GM12878 (cell line): ENCODE data around the gene CD164. TPM values are rescaled to one million over a fixed set of nuclear protein-coding genes. Genes with fewer than 3 reads are reported as not detected.
A peak's percentile ranks its signal among the peaks of the same experiment; 100 is the strongest.

Source experiments
- ATAC-seq: fragments of 200-7000 bp; cut with Tn5 transposase; 3 replicates; pipeline ENCODE4 v1.9.1; 2020; ENCODE audit warnings: mild to moderate bottlenecking, moderate library complexity
- BruUV-seq: library from RNA; stranded (reverse); fragments of 400-500 nt; replicated peaks from 2 replicates; lab custom pipeline; 2021; lab: Mats Ljungman, UMichigan
- CTCF ChIA-PET: fragments of 300-600 bp; sonication (Branson Sonifier 250); formaldehyde crosslinking; extraction: SDS; loops from one replicate; lab custom pipeline; 2021; ENCODE audit warnings: inconsistent platforms; lab: Yijun Ruan, JAX
- POLR2A ChIA-PET: fragments of 350-600 bp; formaldehyde crosslinking; extraction: SDS; loops from one replicate; lab custom pipeline; 2021; ENCODE audit warnings: inconsistent platforms; lab: Charles Lee
- RAD21 ChIA-PET: fragments of 300-600 bp; sonication (Branson Sonifier 250); formaldehyde crosslinking; loops from one replicate; lab custom pipeline; 2023; ENCODE audit warnings: antibody characterized with exemption; ENCODE audit not compliant: unreplicated experiment; lab: Charles Lee
- SMC1A ChIA-PET: fragments of 300-600 bp; sonication (Branson Sonifier 250); formaldehyde crosslinking; loops from one replicate; lab custom pipeline; 2023; ENCODE audit not compliant: unreplicated experiment, uncharacterized antibody; lab: Charles Lee
- DNase-seq: peaks from one replicate; pipeline ENCODE4 v3.0.0-alpha.2; 2011; ENCODE audit warnings: low read depth, low spot score
- FAIRE-seq: peaks from 3 replicates; lab custom pipeline; 2011; peaks lifted over from hg19 to GRCh38; lab: Jason Lieb, UNC
- H2AFZ ChIP-seq: 2 replicates; pipeline ENCODE4 v1.6.0; 2011; ENCODE audit warnings: low read depth, low read length, control low read depth; ENCODE audit not compliant: control insufficient read depth
- H3K27ac ChIP-seq: 2 replicates; pipeline ENCODE4 v1.5.1; 2011; ENCODE audit warnings: control low read depth; ENCODE audit not compliant: control insufficient read depth, insufficient read depth
- H3K27me3 ChIP-seq, 2 experiments: replicated peaks in 1 of 2; 2 replicates each; pipeline versions ENCODE4 v1.6.0 to v1.6.1; 2011; ENCODE audit warnings: low read length in 1 of 2; ENCODE audit not compliant: control insufficient read depth in 2 of 2, insufficient read depth in 2 of 2
- H3K36me3 ChIP-seq, 2 experiments: 2 replicates each; pipeline ENCODE4 v1.5.1; 2011; ENCODE audit warnings: low read length in 1 of 2; ENCODE audit not compliant: control insufficient read depth in 2 of 2, insufficient read depth in 2 of 2
- H3K4me1 ChIP-seq: 2 replicates; pipeline ENCODE4 v1.6.1; 2011; ENCODE audit warnings: mild to moderate bottlenecking, low read length, moderate library complexity, mixed read lengths; ENCODE audit not compliant: control insufficient read depth, insufficient read depth
- H3K4me2 ChIP-seq: 2 replicates; pipeline ENCODE4 v1.6.0; 2011; ENCODE audit warnings: control low read depth; ENCODE audit not compliant: control insufficient read depth, insufficient read depth
- H3K4me3 ChIP-seq: fragments of 200-600 bp; sonication (generic); 2 replicates; pipeline ENCODE4 v1.5.1; 2016
- H3K79me2 ChIP-seq: 2 replicates; pipeline ENCODE4 v1.6.0; 2011; ENCODE audit warnings: low read length; ENCODE audit not compliant: control insufficient read depth, insufficient read depth
- H3K9ac ChIP-seq: 2 replicates; pipeline ENCODE4 v1.8.0; 2011; ENCODE audit warnings: low read length, control low read depth, mixed read lengths; ENCODE audit not compliant: control insufficient read depth, insufficient read depth
- H3K9me3 ChIP-seq: replicated peaks from 3 replicates; pipeline ENCODE4 v1.5.1; 2011; ENCODE audit warnings: mild to moderate bottlenecking, low read length; ENCODE audit not compliant: control insufficient read depth, insufficient read depth
- H4K20me1 ChIP-seq: 2 replicates; pipeline ENCODE4 v1.6.0; 2011; ENCODE audit not compliant: control insufficient read depth, insufficient read depth
- CHD2 ChIP-seq: IDR thresholded peaks from 2 replicates; pipeline ENCODE4 v1.6.1; 2011; ENCODE audit warnings: low read depth, low read length, improper control_type of control experiment, borderline replicate concordance
- HDAC2 ChIP-seq: fragments of 200-600 bp; sonication (generic); IDR thresholded peaks from 2 replicates; pipeline ENCODE4 v1.6.1; 2017
- JUND ChIP-seq: IDR thresholded peaks from 2 replicates; pipeline ENCODE4 v1.6.1; 2012; ENCODE audit warnings: low read depth, mild to moderate bottlenecking, low read length, improper control_type of control experiment, moderate library complexity
- KDM1A ChIP-seq: fragments of 200-600 bp; sonication (generic); IDR thresholded peaks from 2 replicates; pipeline ENCODE4 v1.6.1; 2016; ENCODE audit warnings: borderline replicate concordance
- MYB ChIP-seq: fragments of 150-350 bp; IDR thresholded peaks from 2 replicates; pipeline ENCODE4 v1.6.1; 2014; ENCODE audit warnings: mild to moderate bottlenecking, low read depth, low read length, borderline replicate concordance
- PML ChIP-seq: IDR thresholded peaks from 2 replicates; pipeline ENCODE4 v1.6.1; 2012; ENCODE audit warnings: low read length, inconsistent platforms
- TCF7 ChIP-seq: IDR thresholded peaks from 2 replicates; pipeline ENCODE4 v1.6.1; 2014; ENCODE audit warnings: antibody characterized with exemption, borderline replicate concordance
- ZNF384 ChIP-seq: IDR thresholded peaks from 2 replicates; pipeline ENCODE4 v1.6.1; 2012; ENCODE audit warnings: low read depth, mild to moderate bottlenecking, low read length, improper control_type of control experiment, borderline replicate concordance
- WGBS: methylation state at CpG from one replicate; pipeline ENCODE4 v1.1.6; 2016; ENCODE audit warnings: low lambda C conversion rate; ENCODE audit not compliant: insufficient replicate concordance, insufficient coverage; ENCODE audit errors: missing lambda C conversion rate; 5-methylcytosine and 5-hydroxymethylcytosine counted together
- in situ Hi-C: fragments of 300-500 bp; cut with MboI; formaldehyde crosslinking; loops from 9 replicates; pipeline ENCODE4 v1.14.3; 2018; ENCODE audit warnings: mixed read lengths
- intact Hi-C: fragments of 100-400 bp; cut with micrococcal nuclease; formaldehyde crosslinking; loops from one replicate; pipeline ENCODE4 v1.14.2; 2022; ENCODE audit not compliant: unreplicated experiment
- polyA plus RNA-seq, 11 experiments: library from polyadenylated mRNA; depleted of rRNA in 4 of 11; unstranded in 6 of 11; stranded (reverse) in 5 of 11; fragments of >200 nt; fragmentation: Nextera tagmentation in 4 of 11; fragmentation: Illumina TruSeq in 1 of 11; extraction: Ambion mirVana in 4 of 11; extraction: Trizol in 1 of 11; gene quantifications; 1 replicate in 1 of 11; 2 replicates in 10 of 11; pipeline versions ENCODE4 v1.2.1 to v1.2.3, GENCODE V29; 2011 to 2016; ENCODE audit warnings: inconsistent platforms in 2 of 11, missing spikeins in 2 of 11, low read depth in 1 of 11
- total RNA-seq, 4 experiments: library from RNA; depleted of rRNA in 3 of 4; stranded (reverse); fragments of >200 nt in 3 of 4; fragmentation: Illumina TruSeq in 1 of 4; extraction: Trizol in 1 of 4; gene quantifications; 2 replicates each; pipeline versions ENCODE4 v1.2.1 to v1.2.3, GENCODE V29; 2013 to 2021
- TF ChIP-seq, protein P1 (sequence below): fragments of 150-350 bp; IDR thresholded peaks from 2 replicates; pipeline ENCODE4 v1.6.1; 2016; ENCODE audit warnings: low read depth, low read length
- TF ChIP-seq, protein P2 (sequence below), 3 experiments: IDR thresholded peaks in 2 of 3; conservative IDR thresholded peaks in 1 of 3; 2 replicates each; pipeline ENCODE4 v1.5.1; 2011; ENCODE audit warnings: low read depth in 3 of 3, low read length in 3 of 3, mild to moderate bottlenecking in 3 of 3, control low read depth in 2 of 3, moderate library complexity in 2 of 3, inconsistent platforms in 1 of 3, mixed read lengths in 1 of 3; ENCODE audit not compliant: control insufficient read depth in 2 of 3, insufficient read depth in 1 of 3; ENCODE audit errors: extremely low read depth in 1 of 3

The CD164 gene
- total and polyA plus RNA-seq, 10 of the 15 experiments (the other 5 are each of a cell fraction or from before 2014, with no cell fraction given), result 145 to 447 (median 211) TPM

DNA sequence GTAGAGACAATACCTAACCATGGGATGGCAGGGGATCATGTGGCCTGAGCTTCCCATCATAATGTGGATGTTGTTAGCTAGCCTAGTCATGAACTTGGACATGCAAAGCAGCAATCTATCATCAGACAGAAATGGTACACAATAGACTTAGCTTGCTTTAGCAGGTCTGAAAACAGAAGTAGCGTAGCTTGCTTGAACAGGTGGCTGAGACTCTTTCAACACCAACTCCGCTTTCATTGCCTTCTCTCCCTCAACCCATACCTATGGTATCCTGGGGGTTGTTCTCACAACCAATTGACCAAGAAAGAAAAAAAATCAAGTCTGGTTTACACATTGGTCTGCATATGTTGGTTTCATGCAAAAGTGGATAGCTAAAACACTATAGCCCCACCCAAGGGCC lies 23.0 kb downstream of the CD164 start:
- H2AFZ ChIP-seq, result no peak overlapping the region
- POLR2A ChIA-PET, result interaction anchor here (1.0 kb wide), 1 partner anchor 14 kb away, joined by 3 read pairs; no protein-coding TSS in a partner anchor
- TF ChIP-seq ZNF384, result no peak
- no peak for TF ChIP-seq PML
- TF ChIP-seq CHD2, result no peak
- TF ChIP-seq MYB, result no peak
- TF ChIP-seq, protein P1, sequence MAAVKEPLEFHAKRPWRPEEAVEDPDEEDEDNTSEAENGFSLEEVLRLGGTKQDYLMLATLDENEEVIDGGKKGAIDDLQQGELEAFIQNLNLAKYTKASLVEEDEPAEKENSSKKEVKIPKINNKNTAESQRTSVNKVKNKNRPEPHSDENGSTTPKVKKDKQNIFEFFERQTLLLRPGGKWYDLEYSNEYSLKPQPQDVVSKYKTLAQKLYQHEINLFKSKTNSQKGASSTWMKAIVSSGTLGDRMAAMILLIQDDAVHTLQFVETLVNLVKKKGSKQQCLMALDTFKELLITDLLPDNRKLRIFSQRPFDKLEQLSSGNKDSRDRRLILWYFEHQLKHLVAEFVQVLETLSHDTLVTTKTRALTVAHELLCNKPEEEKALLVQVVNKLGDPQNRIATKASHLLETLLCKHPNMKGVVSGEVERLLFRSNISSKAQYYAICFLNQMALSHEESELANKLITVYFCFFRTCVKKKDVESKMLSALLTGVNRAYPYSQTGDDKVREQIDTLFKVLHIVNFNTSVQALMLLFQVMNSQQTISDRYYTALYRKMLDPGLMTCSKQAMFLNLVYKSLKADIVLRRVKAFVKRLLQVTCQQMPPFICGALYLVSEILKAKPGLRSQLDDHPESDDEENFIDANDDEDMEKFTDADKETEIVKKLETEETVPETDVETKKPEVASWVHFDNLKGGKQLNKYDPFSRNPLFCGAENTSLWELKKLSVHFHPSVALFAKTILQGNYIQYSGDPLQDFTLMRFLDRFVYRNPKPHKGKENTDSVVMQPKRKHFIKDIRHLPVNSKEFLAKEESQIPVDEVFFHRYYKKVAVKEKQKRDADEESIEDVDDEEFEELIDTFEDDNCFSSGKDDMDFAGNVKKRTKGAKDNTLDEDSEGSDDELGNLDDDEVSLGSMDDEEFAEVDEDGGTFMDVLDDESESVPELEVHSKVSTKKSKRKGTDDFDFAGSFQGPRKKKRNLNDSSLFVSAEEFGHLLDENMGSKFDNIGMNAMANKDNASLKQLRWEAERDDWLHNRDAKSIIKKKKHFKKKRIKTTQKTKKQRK, result no peak
- TF ChIP-seq, protein P2, sequence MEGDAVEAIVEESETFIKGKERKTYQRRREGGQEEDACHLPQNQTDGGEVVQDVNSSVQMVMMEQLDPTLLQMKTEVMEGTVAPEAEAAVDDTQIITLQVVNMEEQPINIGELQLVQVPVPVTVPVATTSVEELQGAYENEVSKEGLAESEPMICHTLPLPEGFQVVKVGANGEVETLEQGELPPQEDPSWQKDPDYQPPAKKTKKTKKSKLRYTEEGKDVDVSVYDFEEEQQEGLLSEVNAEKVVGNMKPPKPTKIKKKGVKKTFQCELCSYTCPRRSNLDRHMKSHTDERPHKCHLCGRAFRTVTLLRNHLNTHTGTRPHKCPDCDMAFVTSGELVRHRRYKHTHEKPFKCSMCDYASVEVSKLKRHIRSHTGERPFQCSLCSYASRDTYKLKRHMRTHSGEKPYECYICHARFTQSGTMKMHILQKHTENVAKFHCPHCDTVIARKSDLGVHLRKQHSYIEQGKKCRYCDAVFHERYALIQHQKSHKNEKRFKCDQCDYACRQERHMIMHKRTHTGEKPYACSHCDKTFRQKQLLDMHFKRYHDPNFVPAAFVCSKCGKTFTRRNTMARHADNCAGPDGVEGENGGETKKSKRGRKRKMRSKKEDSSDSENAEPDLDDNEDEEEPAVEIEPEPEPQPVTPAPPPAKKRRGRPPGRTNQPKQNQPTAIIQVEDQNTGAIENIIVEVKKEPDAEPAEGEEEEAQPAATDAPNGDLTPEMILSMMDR (IDR thresholded peaks at IDR 0.05 in 2 of 3, conservative IDR thresholded peaks at IDR 0.05 in 1 of 3; ENCODE audit: control insufficient read depth in 2 of 3, extremely low read depth in 1 of 3, insufficient read depth in 1 of 3, low read depth in 3 of 3, low read length in 3 of 3), result no peak
- TF ChIP-seq TCF7, result no peak
- no peak for TF ChIP-seq HDAC2
- no peak for TF ChIP-seq KDM1A
- no peak for TF ChIP-seq JUND
- TF ChIP-seq, all 136 proteins: peak for 0
- H3K9me3 ChIP-seq, result peaks cover 5% of the 10 kb centered on the region; the same call in 2 of the 3 replicates
- H3K9ac ChIP-seq, result no peak overlapping the region
- intact Hi-C loops, result no loop called here
- H3K27ac ChIP-seq, result no peak overlapping the region
- DNase-seq (no peak), FAIRE-seq (no peak), ATAC-seq (peak; percentile 18; the same call in 2 of the 3 replicates)
- 97% methylated on average over 2 of the region's 2 CpGs for WGBS
- peaks cover 8 to 31% of the 10 kb centered on the region in 2 experiments for H3K36me3 ChIP-seq
- H3K79me2 ChIP-seq, result 0 out of 2 replicates have a peak, but pooled peaks cover 1% of the 10 kb centered on the region
- CTCF ChIA-PET, result interaction anchor here (1.1 to 1.8 kb wide), 2 partner anchors 22 to 24 kb away, joined by 3 to 5 read pairs; no protein-coding TSS in a partner anchor
- H3K27me3 ChIP-seq, result no peaks in the 10 kb centered on the region
- H3K4me2 ChIP-seq, result no peak overlapping the region
- BruUV-seq, result no TSS peak
- SMC1A ChIA-PET, result interaction anchor here (0.6 to 3.3 kb wide), 4 partner anchors 11 to 283 kb away, joined by 3 to 19 read pairs (median 7); no protein-coding TSS in a partner anchor
- H4K20me1 ChIP-seq, result no peaks in the 10 kb centered on the region; the same call in 1 of the 2 replicates
- RAD21 ChIA-PET, result no interaction called here
- no peak overlapping the region for H3K4me3 ChIP-seq
- in situ Hi-C loops, result no loop called here
- no peaks in the 10 kb centered on the region for H3K4me1 ChIP-seq
